GM10266 (cell line): Measurements from ENCODE around the gene MYO1F.
A peak's percentile ranks its signal among the peaks of the same experiment; 100 is the strongest.
"Not testable (repeated sequence)": the region's sequence is repeated elsewhere in the genome, so short reads cannot be mapped to it uniquely, and the experiment has no call there.

Source experiments
- DNase-seq: peaks from one replicate; pipeline ENCODE4 v3.0.0; 2012; ENCODE audit errors: extremely low spot score
- CTCF ChIP-seq: IDR thresholded peaks from 2 replicates; pipeline ENCODE4 v1.5.1; 2012; ENCODE audit warnings: mild to moderate bottlenecking, low read depth; ENCODE audit not compliant: control insufficient read depth, insufficient read depth; ENCODE audit errors: missing control alignments

Gene MYO1F

GRCh38 chr19:8577247-8577646 lies at the start of gene MYO1F:
MYO1F (minus strand) TSS chr19:8577442; CDS start chr19:8577309, 133 bp downstream.
- DNase-seq = peak; percentile 60
- no peak for TF ChIP-seq CTCF

GRCh38 chr19:8626842-8627241 lies 49.6 kb upstream of the MYO1F start:
- no peak for DNase-seq
- no peak for TF ChIP-seq CTCF

GRCh38 chr19:8622886-8623285 lies 45.6 kb upstream of the MYO1F start:
- TF ChIP-seq CTCF = peak; percentile 9
- DNase-seq = not testable (repeated sequence)

- DNase-seq = no peak
- no peak for TF ChIP-seq CTCF
Measured at GRCh38 chr19:8618751-8619150, 41.5 kb upstream of the MYO1F start.

GRCh38 chr19:8617984-8618383 lies 40.7 kb upstream of the MYO1F start:
- DNase-seq = no peak
- TF ChIP-seq CTCF = no peak

- DNase-seq = not testable (repeated sequence)
Measured at GRCh38 chr19:8617325-8617724, 40.1 kb upstream of the MYO1F start.

- DNase-seq = no peak
- no peak for TF ChIP-seq CTCF
Measured at GRCh38 chr19:8616861-8617260, 39.6 kb upstream of the MYO1F start.

- peak; percentile 58 for DNase-seq
Measured at GRCh38 chr19:8615813-8616596, 38.8 kb upstream of the MYO1F start.

More at GRCh38 chr19:8615813-8616596, 38.8 kb upstream of the MYO1F start:
- TF ChIP-seq CTCF = peak; percentile 75
